Naive thymus-derived CD4-positive, alpha-beta T cell (primary cell): Measurements from ENCODE around the gene NOP9. TPM values are rescaled to one million over a fixed set of nuclear protein-coding genes. Genes with fewer than 3 reads are reported as not detected.

Experiments used
- ATAC-seq: fragments of 150-1000 bp; cut with Tn5 transposase; 2 replicates; pipeline ENCODE4 v1.10.0; 2021; ENCODE audit warnings: mild to moderate bottlenecking, moderate library complexity
- CTCF ChIA-PET: fragments of 350-600 bp; sonication (Branson Sonifier 250); formaldehyde crosslinking; loops from one replicate; lab custom pipeline; 2021; ENCODE audit warnings: antibody characterized with exemption; lab: Charles Lee
- POLR2A ChIA-PET: fragments of 350-600 bp; sonication (Branson Sonifier 250); formaldehyde crosslinking; loops from one replicate; lab custom pipeline; 2021; ENCODE audit warnings: antibody characterized with exemption, inconsistent platforms; lab: Charles Lee
- DNase-seq, 9 donors: peaks; one replicate each; pipeline versions ENCODE4 v3.0.0 to v3.0.0-alpha.2; 2020 to 2022; ENCODE audit warnings: mixed read lengths in 1 of 9
- H3K27ac ChIP-seq: one replicate; pipeline ENCODE4 v1.7.0; 2013; ENCODE audit warnings: mild to moderate bottlenecking, low read depth, low read length, moderate library complexity
- H3K27me3 ChIP-seq, 2 donors: one replicate each; pipeline ENCODE4 v1.7.0; 2013; ENCODE audit warnings: low read length in 2 of 2, mild to moderate bottlenecking in 2 of 2, moderate library complexity in 2 of 2; ENCODE audit not compliant: control insufficient read depth in 2 of 2, insufficient read depth in 2 of 2
- H3K36me3 ChIP-seq, 3 experiments: 1 replicate in 2 of 3; 2 replicates in 1 of 3; pipeline ENCODE4 v1.7.0; 2013; ENCODE audit warnings: low read length in 3 of 3, mild to moderate bottlenecking in 3 of 3, moderate library complexity in 1 of 3; ENCODE audit not compliant: insufficient read depth in 3 of 3, control insufficient read depth in 2 of 3
- H3K4me1 ChIP-seq, 2 donors: one replicate each; pipeline ENCODE4 v1.7.0; 2013; ENCODE audit warnings: low read length in 2 of 2, mild to moderate bottlenecking in 2 of 2, moderate library complexity in 1 of 2; ENCODE audit not compliant: control insufficient read depth in 2 of 2, insufficient read depth in 2 of 2
- H3K4me3 ChIP-seq: 2 replicates; pipeline ENCODE4 v1.7.0; 2013; ENCODE audit warnings: mild to moderate bottlenecking, low read length
- H3K9me3 ChIP-seq, 3 experiments: 1 replicate in 2 of 3; 2 replicates in 1 of 3; pipeline ENCODE4 v1.7.0; 2013; ENCODE audit warnings: low read length in 3 of 3; ENCODE audit not compliant: control insufficient read depth in 2 of 3
- H3K27ac Mint-ChIP-seq, 9 donors: one replicate each; pipeline ENCODE4 v1.8.0; 2020 to 2022; ENCODE audit warnings: mixed read lengths in 9 of 9, mild to moderate bottlenecking in 8 of 9, moderate library complexity in 5 of 9, inconsistent platforms in 2 of 9
- H3K27me3 Mint-ChIP-seq, 5 donors: one replicate each; pipeline ENCODE4 v1.8.0; 2021 to 2022; ENCODE audit warnings: mixed read lengths in 5 of 5, mild to moderate bottlenecking in 1 of 5
- H3K36me3 Mint-ChIP-seq, 5 donors: one replicate each; pipeline ENCODE4 v1.8.0; 2020 to 2022; ENCODE audit warnings: mixed read lengths in 5 of 5, mild to moderate bottlenecking in 3 of 5, inconsistent platforms in 1 of 5
- H3K4me1 Mint-ChIP-seq, 7 donors: one replicate each; pipeline ENCODE4 v1.8.0; 2020 to 2022; ENCODE audit warnings: mixed read lengths in 7 of 7, mild to moderate bottlenecking in 3 of 7, inconsistent platforms in 1 of 7
- H3K4me3 Mint-ChIP-seq, 10 donors: one replicate each; pipeline ENCODE4 v1.8.0; 2020 to 2022; ENCODE audit warnings: mild to moderate bottlenecking in 10 of 10, mixed read lengths in 10 of 10, moderate library complexity in 6 of 10, inconsistent platforms in 2 of 10
- H3K9me3 Mint-ChIP-seq, 11 donors: one replicate each; pipeline ENCODE4 v1.8.0; 2020 to 2022; ENCODE audit warnings: mixed read lengths in 11 of 11, mild to moderate bottlenecking in 4 of 11, inconsistent platforms in 1 of 11, moderate library complexity in 1 of 11
- intact Hi-C, 2 donors: fragments of 100-400 bp; cut with micrococcal nuclease; formaldehyde crosslinking; loops; one replicate each; pipeline ENCODE4 v1.15.1; 2023
- polyA plus RNA-seq, 2 donors: library from polyadenylated mRNA; unstranded; fragments of 300-500 nt; fragmentation: Illumina TruSeq; gene quantifications; one replicate each; pipeline ENCODE4 v1.2.3, GENCODE V29; 2021
- total RNA-seq, 6 experiments: library from RNA in 5 of 6; stranded (reverse) in 5 of 6; gene quantifications; 1 replicate in 5 of 6; 2 replicates in 1 of 6; pipeline ENCODE4 v1.2.3 and lab custom pipeline; 2021 to 2026

Gene NOP9
- total and polyA plus RNA-seq, 7 experiments from 2014 or later = 1.7 to 39.5 (median 23.9) TPM

- Histone ChIP-seq H3K4me3 (no peak overlapping the region), H3K4me1 (no peaks in the 10 kb centered on the region), H3K36me3 (peaks cover 0 to 40% (median 11%) of the 10 kb centered on the region in 3 experiments), H3K27ac (no peak overlapping the region), H3K27me3 (no peaks in the 10 kb centered on the region), H3K9me3 (no peaks in the 10 kb centered on the region)
- ChIA-PET CTCF (interaction anchor here (0.8 kb wide), 1 partner anchor 12 kb away, joined by 3 read pairs; the partner anchor contains the start of gene TINF2), POLR2A (no interaction called here)
- Mint-ChIP-seq H3K36me3 (peaks cover 0 to 31% (median 7%) of the 10 kb centered on the region in 5 donors), H3K4me3 (no peak overlapping the region), H3K9me3 (no peaks in the 10 kb centered on the region), H3K27ac (peak overlapping the region in 1 of 9 donors; percentile 31), H3K27me3 (no peaks in the 10 kb centered on the region), H3K4me1 (peaks cover 0 to 20% (median 0%) of the 10 kb centered on the region in 7 donors)
- DNase-seq (no peak), ATAC-seq (no peak)
- intact Hi-C loops = no loop called here
These were observed 44.8 kb upstream of the NOP9 start for GRCh38 chr14:24254630-24255392.

- peaks cover 0 to 14% (median 0%) of the 10 kb centered on the region in 7 donors for H3K4me1 Mint-ChIP-seq
- ATAC-seq (no peak), DNase-seq (no peak)
- intact Hi-C loops = no loop called here
- Histone ChIP-seq H3K4me1 (no peaks in the 10 kb centered on the region), H3K9me3 (no peaks in the 10 kb centered on the region), H3K27me3 (no peaks in the 10 kb centered on the region), H3K36me3 (peaks cover 0 to 40% (median 11%) of the 10 kb centered on the region in 3 experiments), H3K4me3 (no peak overlapping the region), H3K27ac (no peak overlapping the region)
- H3K4me3 Mint-ChIP-seq = no peak overlapping the region
- ChIA-PET CTCF (interaction anchor here (0.8 kb wide), 1 partner anchor 13 kb away, joined by 3 read pairs; the partner anchor contains the start of gene TINF2), POLR2A (no interaction called here)
- peaks cover 0 to 29% (median 8%) of the 10 kb centered on the region in 5 donors for H3K36me3 Mint-ChIP-seq
- H3K27me3 Mint-ChIP-seq = no peaks in the 10 kb centered on the region
- H3K27ac Mint-ChIP-seq = peak overlapping the region in 1 of 9 donors; percentile 31
- no peaks in the 10 kb centered on the region for H3K9me3 Mint-ChIP-seq
These were observed 44.2 kb upstream of the NOP9 start for GRCh38 chr14:24255438-24255837.

GRCh38 chr14:24255931-24256711 lies 43.5 kb upstream of the NOP9 start:
- H3K36me3 Mint-ChIP-seq = peaks cover 0 to 33% (median 8%) of the 10 kb centered on the region in 5 donors
- CTCF ChIA-PET = interaction anchor here (0.8 kb wide), 1 partner anchor 14 kb away, joined by 3 read pairs; the partner anchor contains the start of gene TINF2
- H3K36me3 ChIP-seq = peaks cover 0 to 45% (median 11%) of the 10 kb centered on the region in 3 experiments

GRCh38 chr14:24256960-24257359 lies 42.7 kb upstream of the NOP9 start:
- DNase-seq = no peak
- H3K27me3 ChIP-seq = no peaks in the 10 kb centered on the region
- Mint-ChIP-seq H3K36me3 (peaks cover 0 to 34% (median 8%) of the 10 kb centered on the region in 5 donors), H3K27ac (no peak overlapping the region), H3K4me1 (peaks cover 0 to 3% (median 0%) of the 10 kb centered on the region in 7 donors), H3K4me3 (no peak overlapping the region), H3K27me3 (no peaks in the 10 kb centered on the region), H3K9me3 (no peaks in the 10 kb centered on the region)
- POLR2A ChIA-PET = interaction anchor here (0.6 to 1.4 kb wide), 2 partner anchors 14 to 33 kb away, joined by 4 to 5 read pairs; no protein-coding TSS in a partner anchor
- intact Hi-C loops = no loop called here
- no peak overlapping the region for H3K27ac ChIP-seq
- CTCF ChIA-PET = interaction anchor here (1.5 kb wide), 1 partner anchor 51 kb away, joined by 3 read pairs; the partner anchor contains the start of gene CIDEB
- H3K9me3 ChIP-seq = no peaks in the 10 kb centered on the region
- ATAC-seq = no peak
- H3K36me3 ChIP-seq = peaks cover 0 to 47% (median 9%) of the 10 kb centered on the region in 3 experiments
- H3K4me1 ChIP-seq = no peaks in the 10 kb centered on the region
- no peak overlapping the region for H3K4me3 ChIP-seq

More at GRCh38 chr14:24255931-24256711, 43.5 kb upstream of the NOP9 start:
- H3K4me3 Mint-ChIP-seq = no peak overlapping the region
- intact Hi-C loops = no loop called here
- H3K27ac Mint-ChIP-seq = no peak overlapping the region
- no peak for ATAC-seq
- Histone ChIP-seq H3K4me1 (no peaks in the 10 kb centered on the region), H3K9me3 (no peaks in the 10 kb centered on the region), H3K4me3 (no peak overlapping the region), H3K27ac (no peak overlapping the region), H3K27me3 (no peaks in the 10 kb centered on the region)
- no peaks in the 10 kb centered on the region for H3K27me3 Mint-ChIP-seq
- no peak for DNase-seq
- POLR2A ChIA-PET = no interaction called here
- H3K4me1 Mint-ChIP-seq = peaks cover 0 to 7% (median 0%) of the 10 kb centered on the region in 7 donors
- H3K9me3 Mint-ChIP-seq = no peaks in the 10 kb centered on the region

- Histone ChIP-seq H3K27me3 (no peaks in the 10 kb centered on the region), H3K4me3 (no peak overlapping the region), H3K9me3 (no peaks in the 10 kb centered on the region), H3K36me3 (peaks cover 0 to 43% (median 7%) of the 10 kb centered on the region in 3 experiments), H3K27ac (no peak overlapping the region), H3K4me1 (no peaks in the 10 kb centered on the region)
- CTCF ChIA-PET = interaction anchor here (1.5 kb wide), 1 partner anchor 50 kb away, joined by 3 read pairs; the partner anchor contains the start of gene CIDEB
- POLR2A ChIA-PET = interaction anchor here (1.4 kb wide), 1 partner anchor 32 kb away, joined by 4 read pairs; no protein-coding TSS in a partner anchor
- H3K27me3 Mint-ChIP-seq = no peaks in the 10 kb centered on the region
- DNase-seq = no peak
- H3K27ac Mint-ChIP-seq = no peak overlapping the region
- H3K36me3 Mint-ChIP-seq = peaks cover 0 to 36% (median 11%) of the 10 kb centered on the region in 5 donors
- intact Hi-C loops = no loop called here
- no peak overlapping the region for H3K4me3 Mint-ChIP-seq
- no peak for ATAC-seq
- peaks cover 0 to 3% (median 0%) of the 10 kb centered on the region in 7 donors for H3K4me1 Mint-ChIP-seq
- no peaks in the 10 kb centered on the region for H3K9me3 Mint-ChIP-seq
These were observed 41.5 kb upstream of the NOP9 start for GRCh38 chr14:24258119-24258518.

GRCh38 chr14:24258548-24259265 lies 40.9 kb upstream of the NOP9 start:
- Mint-ChIP-seq H3K27ac (no peak overlapping the region), H3K4me1 (peaks cover 0 to 3% (median 0%) of the 10 kb centered on the region in 7 donors), H3K4me3 (no peak overlapping the region), H3K27me3 (no peaks in the 10 kb centered on the region), H3K36me3 (peaks cover 0 to 34% (median 10%) of the 10 kb centered on the region in 5 donors), H3K9me3 (no peaks in the 10 kb centered on the region)
- ChIA-PET POLR2A (interaction anchor here (1.4 kb wide), 1 partner anchor 32 kb away, joined by 4 read pairs; no protein-coding TSS in a partner anchor), CTCF (interaction anchor here (0.6 to 1.5 kb wide), 2 partner anchors 31 to 49 kb away, joined by 3 read pairs; partner anchors contain the start of gene CIDEB)
- H3K9me3 ChIP-seq = no peaks in the 10 kb centered on the region
- ATAC-seq = no peak
- H3K4me3 ChIP-seq = no peak overlapping the region
- H3K36me3 ChIP-seq = peaks cover 0 to 45% (median 7%) of the 10 kb centered on the region in 3 experiments
- H3K4me1 ChIP-seq = no peaks in the 10 kb centered on the region
- H3K27ac ChIP-seq = no peak overlapping the region
- no peak for DNase-seq
- intact Hi-C loops = no loop called here
- H3K27me3 ChIP-seq = no peaks in the 10 kb centered on the region
